ENCODE data around the gene AKAP6.

AKAP6 gene

DNA sequence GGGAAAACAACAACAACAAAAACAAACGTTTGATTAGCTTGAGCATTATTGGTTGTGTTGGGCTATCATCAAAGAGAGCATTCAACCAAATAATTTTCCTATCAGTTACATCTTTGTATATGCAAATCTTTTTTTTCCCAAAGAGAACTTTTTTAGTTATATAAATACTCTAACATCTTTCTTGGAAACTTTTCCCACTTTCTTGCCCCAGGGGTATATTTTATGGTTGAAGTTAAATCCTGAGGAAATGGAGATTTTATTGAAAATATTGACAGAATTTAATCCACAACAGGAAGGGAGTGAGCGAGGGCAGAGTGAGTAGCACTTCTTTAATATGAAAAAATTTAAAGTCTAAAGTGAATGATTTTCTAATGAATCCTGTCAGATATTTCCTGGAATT lies 488.7 kb downstream of the AKAP6 start:
- no peaks in the 10 kb centered on the region for H3F3A ChIP-seq (ENCODE audit: control insufficient read depth, insufficient read depth)
- H3K79me2 ChIP-seq (ENCODE audit: control insufficient read depth, low read length): no peaks in the 10 kb centered on the region
- no peak overlapping the region for H3K4me2 ChIP-seq (ENCODE audit: low read length)
- TF ChIP-seq, protein P1, sequence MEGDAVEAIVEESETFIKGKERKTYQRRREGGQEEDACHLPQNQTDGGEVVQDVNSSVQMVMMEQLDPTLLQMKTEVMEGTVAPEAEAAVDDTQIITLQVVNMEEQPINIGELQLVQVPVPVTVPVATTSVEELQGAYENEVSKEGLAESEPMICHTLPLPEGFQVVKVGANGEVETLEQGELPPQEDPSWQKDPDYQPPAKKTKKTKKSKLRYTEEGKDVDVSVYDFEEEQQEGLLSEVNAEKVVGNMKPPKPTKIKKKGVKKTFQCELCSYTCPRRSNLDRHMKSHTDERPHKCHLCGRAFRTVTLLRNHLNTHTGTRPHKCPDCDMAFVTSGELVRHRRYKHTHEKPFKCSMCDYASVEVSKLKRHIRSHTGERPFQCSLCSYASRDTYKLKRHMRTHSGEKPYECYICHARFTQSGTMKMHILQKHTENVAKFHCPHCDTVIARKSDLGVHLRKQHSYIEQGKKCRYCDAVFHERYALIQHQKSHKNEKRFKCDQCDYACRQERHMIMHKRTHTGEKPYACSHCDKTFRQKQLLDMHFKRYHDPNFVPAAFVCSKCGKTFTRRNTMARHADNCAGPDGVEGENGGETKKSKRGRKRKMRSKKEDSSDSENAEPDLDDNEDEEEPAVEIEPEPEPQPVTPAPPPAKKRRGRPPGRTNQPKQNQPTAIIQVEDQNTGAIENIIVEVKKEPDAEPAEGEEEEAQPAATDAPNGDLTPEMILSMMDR (IDR thresholded peaks at IDR 0.05; ENCODE audit: low read depth, low read length, poor library complexity, severe bottlenecking): no peak
- no peak for TF ChIP-seq EZH2phosphoT487 (IDR thresholded peaks at IDR 0.05; ENCODE audit: borderline replicate concordance, low read length)
- no peaks in the 10 kb centered on the region for H3K36me3 ChIP-seq (ENCODE audit: control insufficient read depth, low read length)
- H3K27ac ChIP-seq (ENCODE audit: low read depth, low read length): no peak overlapping the region
- no peaks in the 10 kb centered on the region for H3K9me3 ChIP-seq (ENCODE audit: control insufficient read depth, insufficient read depth, low read length)
- H3K9me2 ChIP-seq (replicated peaks; ENCODE audit: control insufficient read depth, low read length): no peaks in the 10 kb centered on the region
- H4K20me1 ChIP-seq (ENCODE audit: control insufficient read depth, insufficient read depth, low read depth, low read length): no peaks in the 10 kb centered on the region
- H3K27me3 ChIP-seq (ENCODE audit: control insufficient read depth, low read length): no peaks in the 10 kb centered on the region
- no peaks in the 10 kb centered on the region for H3K4me1 ChIP-seq (ENCODE audit: control insufficient read depth, low read length)
- no peak overlapping the region for H3K4me3 ChIP-seq (ENCODE audit: low read length)

GRCh38 chr14:32818581-32818980 lies 489.5 kb downstream of the AKAP6 start:
- Histone ChIP-seq H3K9me2 (replicated peaks; ENCODE audit: control insufficient read depth, low read length) (no peaks in the 10 kb centered on the region), H3K9me3 (ENCODE audit: control insufficient read depth, insufficient read depth, low read length) (no peaks in the 10 kb centered on the region), H3K4me3 (ENCODE audit: low read length) (no peak overlapping the region), H4K20me1 (ENCODE audit: control insufficient read depth, insufficient read depth, low read depth, low read length) (no peaks in the 10 kb centered on the region), H3K4me1 (ENCODE audit: control insufficient read depth, low read length) (no peaks in the 10 kb centered on the region), H3K4me2 (ENCODE audit: low read length) (no peak overlapping the region), H3K79me2 (ENCODE audit: control insufficient read depth, low read length) (no peaks in the 10 kb centered on the region), H3K27me3 (ENCODE audit: control insufficient read depth, low read length) (no peaks in the 10 kb centered on the region), H3F3A (ENCODE audit: control insufficient read depth, insufficient read depth) (no peaks in the 10 kb centered on the region), H3K27ac (ENCODE audit: low read depth, low read length) (no peak overlapping the region), H3K36me3 (ENCODE audit: control insufficient read depth, low read length) (no peaks in the 10 kb centered on the region)
- no peak for TF ChIP-seq EZH2phosphoT487 (IDR thresholded peaks at IDR 0.05; ENCODE audit: borderline replicate concordance, low read length)
- TF ChIP-seq, protein P1 (IDR thresholded peaks at IDR 0.05; ENCODE audit: low read depth, low read length, poor library complexity, severe bottlenecking): no peak

DNA sequence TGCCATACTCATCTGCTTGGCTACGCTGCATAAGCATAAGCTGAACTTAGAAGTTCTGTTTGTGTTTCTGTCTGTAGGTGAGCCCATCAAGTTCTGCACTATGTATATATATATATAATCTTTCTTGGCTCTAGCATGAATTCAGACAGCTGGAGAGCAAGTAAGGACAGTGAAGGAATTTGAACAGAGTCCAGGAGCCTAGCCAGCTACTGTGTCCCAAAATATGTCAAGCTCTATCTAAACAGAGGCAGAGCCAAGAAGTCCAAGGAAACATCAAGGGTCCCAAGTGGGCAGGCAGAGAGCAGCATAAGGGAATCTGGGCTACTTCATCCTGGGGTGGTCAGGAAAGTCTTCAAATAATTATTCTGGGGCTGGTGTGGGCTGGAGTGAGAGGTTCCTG lies 491.1 kb downstream of the AKAP6 start:
- H3K79me2 ChIP-seq (ENCODE audit: control insufficient read depth, low read length): no peaks in the 10 kb centered on the region
- no peaks in the 10 kb centered on the region for H3K4me1 ChIP-seq (ENCODE audit: control insufficient read depth, low read length)
- no peaks in the 10 kb centered on the region for H3F3A ChIP-seq (ENCODE audit: control insufficient read depth, insufficient read depth)
- no peaks in the 10 kb centered on the region for H3K9me3 ChIP-seq (ENCODE audit: control insufficient read depth, insufficient read depth, low read length)
- H3K27ac ChIP-seq (ENCODE audit: low read depth, low read length): no peak overlapping the region
- no peaks in the 10 kb centered on the region for H3K36me3 ChIP-seq (ENCODE audit: control insufficient read depth, low read length)
- H4K20me1 ChIP-seq (ENCODE audit: control insufficient read depth, insufficient read depth, low read depth, low read length): no peaks in the 10 kb centered on the region
- TF ChIP-seq, protein P1 (IDR thresholded peaks at IDR 0.05; ENCODE audit: low read depth, low read length, poor library complexity, severe bottlenecking): no peak
- no peak for TF ChIP-seq EZH2phosphoT487 (IDR thresholded peaks at IDR 0.05; ENCODE audit: borderline replicate concordance, low read length)
- H3K4me2 ChIP-seq (ENCODE audit: low read length): no peak overlapping the region
- H3K27me3 ChIP-seq (ENCODE audit: control insufficient read depth, low read length): no peaks in the 10 kb centered on the region
- no peak overlapping the region for H3K4me3 ChIP-seq (ENCODE audit: low read length)
- no peaks in the 10 kb centered on the region for H3K9me2 ChIP-seq (replicated peaks; ENCODE audit: control insufficient read depth, low read length)

GRCh38 chr14:32820682-32821081 lies 491.6 kb downstream of the AKAP6 start:
- no peaks in the 10 kb centered on the region for H4K20me1 ChIP-seq (ENCODE audit: control insufficient read depth, insufficient read depth, low read depth, low read length)
- no peaks in the 10 kb centered on the region for H3K79me2 ChIP-seq (ENCODE audit: control insufficient read depth, low read length)
- no peaks in the 10 kb centered on the region for H3K4me1 ChIP-seq (ENCODE audit: control insufficient read depth, low read length)
- no peaks in the 10 kb centered on the region for H3K27me3 ChIP-seq (ENCODE audit: control insufficient read depth, low read length)
- H3K4me2 ChIP-seq (ENCODE audit: low read length): no peak overlapping the region
- no peak overlapping the region for H3K4me3 ChIP-seq (ENCODE audit: low read length)
- H3F3A ChIP-seq (ENCODE audit: control insufficient read depth, insufficient read depth): no peaks in the 10 kb centered on the region
- no peaks in the 10 kb centered on the region for H3K9me2 ChIP-seq (replicated peaks; ENCODE audit: control insufficient read depth, low read length)
- no peaks in the 10 kb centered on the region for H3K36me3 ChIP-seq (ENCODE audit: control insufficient read depth, low read length)
- H3K9me3 ChIP-seq (ENCODE audit: control insufficient read depth, insufficient read depth, low read length): no peaks in the 10 kb centered on the region
- TF ChIP-seq, protein P1 (IDR thresholded peaks at IDR 0.05; ENCODE audit: low read depth, low read length, poor library complexity, severe bottlenecking): no peak
- TF ChIP-seq EZH2phosphoT487 (IDR thresholded peaks at IDR 0.05; ENCODE audit: borderline replicate concordance, low read length): no peak
- no peak overlapping the region for H3K27ac ChIP-seq (ENCODE audit: low read depth, low read length)
